Mucosa of rectum (tissue), 2 donors: ENCODE results near the gene NINJ1.
A peak's percentile ranks its signal among the peaks of the same experiment; 100 is the strongest.

Experiments used
- H3K27ac ChIP-seq, 2 donors: one replicate each; pipeline ENCODE4 v1.7.0; 2013; ENCODE audit warnings: inconsistent platforms in 2 of 2, low read depth in 2 of 2, low read length in 2 of 2
- H3K27me3 ChIP-seq, 2 donors: one replicate each; pipeline ENCODE4 v1.7.0; 2013; ENCODE audit warnings: low read length in 2 of 2; ENCODE audit not compliant: control insufficient read depth in 2 of 2, insufficient read depth in 2 of 2
- H3K36me3 ChIP-seq, 2 donors: one replicate each; pipeline ENCODE4 v1.7.0; 2013; ENCODE audit warnings: low read length in 2 of 2; ENCODE audit not compliant: control insufficient read depth in 2 of 2, insufficient read depth in 2 of 2
- H3K4me1 ChIP-seq, 2 donors: one replicate each; pipeline ENCODE4 v1.7.0; 2013; ENCODE audit warnings: low read length in 2 of 2, mild to moderate bottlenecking in 1 of 2; ENCODE audit not compliant: control insufficient read depth in 2 of 2, insufficient read depth in 2 of 2
- H3K4me3 ChIP-seq, 2 donors: one replicate each; pipeline ENCODE4 v1.7.0; 2013; ENCODE audit warnings: low read length in 2 of 2
- H3K9ac ChIP-seq, 2 donors: one replicate each; pipeline ENCODE4 v1.7.0; 2013; ENCODE audit warnings: low read length in 2 of 2, low read depth in 1 of 2, mild to moderate bottlenecking in 1 of 2
- H3K9me3 ChIP-seq, 2 donors: one replicate each; pipeline ENCODE4 v1.7.0; 2013; ENCODE audit warnings: low read length in 2 of 2; ENCODE audit not compliant: control insufficient read depth in 2 of 2
- donor health status: healthy.
- donor health status: Normal muscosa, but diverticular disease.

The NINJ1 gene

GRCh38 chr9:93134015-93134739, at the start of gene NINJ1:
TSS of gene NINJ1 (minus strand) at chr9:93134251. CDS start at chr9:93134217, 34 bp downstream.
- H3K9me3 ChIP-seq = no peaks in the 10 kb centered on the region
- peak within 1 kb of the TSS; percentile 94 for H3K27ac ChIP-seq
- peaks cover 39 to 43% of the 10 kb centered on the region in 2 donors for H3K4me1 ChIP-seq
- no peaks in the 10 kb centered on the region for H3K27me3 ChIP-seq
- peak within 1 kb of the TSS; percentile 91 to 95 for H3K9ac ChIP-seq
- no peaks in the 10 kb centered on the region for H3K36me3 ChIP-seq
- H3K4me3 ChIP-seq = peak within 1 kb of the TSS; percentile 83 to 85

- Histone ChIP-seq H3K9me3 (no peaks in the 10 kb centered on the region), H3K36me3 (no peaks in the 10 kb centered on the region), H3K27me3 (peaks cover 3 to 6% of the 10 kb centered on the region in 2 donors), H3K4me1 (peaks cover 26 to 34% of the 10 kb centered on the region in 2 donors), H3K4me3 (peak overlapping the region; percentile 67 to 72), H3K9ac (peak overlapping the region in 1 of 2 donors; percentile 65), H3K27ac (no peak overlapping the region)
Observed at GRCh38 chr9:93183131-93183662, 49.1 kb upstream of the NINJ1 start.

- Histone ChIP-seq H3K27me3 (peaks cover 3 to 6% of the 10 kb centered on the region in 2 donors), H3K27ac (no peak overlapping the region), H3K4me3 (no peak overlapping the region), H3K36me3 (no peaks in the 10 kb centered on the region), H3K9me3 (no peaks in the 10 kb centered on the region), H3K4me1 (peaks cover 21 to 28% of the 10 kb centered on the region in 2 donors), H3K9ac (no peak overlapping the region)
Observed at GRCh38 chr9:93182572-93182971, 48.5 kb upstream of the NINJ1 start.

GRCh38 chr9:93181672-93182435, 47.8 kb upstream of the NINJ1 start:
- Histone ChIP-seq H3K9me3 (no peaks in the 10 kb centered on the region), H3K27me3 (peaks cover 3 to 6% of the 10 kb centered on the region in 2 donors), H3K27ac (no peak overlapping the region), H3K4me3 (no peak overlapping the region), H3K9ac (no peak overlapping the region), H3K4me1 (peaks cover 18 to 21% of the 10 kb centered on the region in 2 donors), H3K36me3 (no peaks in the 10 kb centered on the region)

- Histone ChIP-seq H3K9me3 (no peaks in the 10 kb centered on the region), H3K36me3 (no peaks in the 10 kb centered on the region), H3K4me3 (no peak overlapping the region), H3K27ac (no peak overlapping the region), H3K9ac (no peak overlapping the region), H3K4me1 (peaks cover 12 to 14% of the 10 kb centered on the region in 2 donors), H3K27me3 (peaks cover 3 to 6% of the 10 kb centered on the region in 2 donors)
Observed at GRCh38 chr9:93180938-93181337, 46.9 kb upstream of the NINJ1 start.

- peaks cover 3 to 8% of the 10 kb centered on the region in 2 donors for H3K27me3 ChIP-seq
- H3K27ac ChIP-seq = no peak overlapping the region
- H3K36me3 ChIP-seq = no peaks in the 10 kb centered on the region
- no peak overlapping the region for H3K9ac ChIP-seq
- H3K4me3 ChIP-seq = no peak overlapping the region
- H3K9me3 ChIP-seq = no peaks in the 10 kb centered on the region
- peaks cover 6 to 10% of the 10 kb centered on the region in 2 donors for H3K4me1 ChIP-seq
Observed at GRCh38 chr9:93178851-93179786, 45.1 kb upstream of the NINJ1 start.

- peaks cover 0 to 3% of the 10 kb centered on the region in 2 donors for H3K27me3 ChIP-seq
- no peak overlapping the region for H3K9ac ChIP-seq
- no peak overlapping the region for H3K27ac ChIP-seq
- H3K4me1 ChIP-seq = peaks cover 0 to 8% of the 10 kb centered on the region in 2 donors
- H3K36me3 ChIP-seq = no peaks in the 10 kb centered on the region
- H3K4me3 ChIP-seq = no peak overlapping the region
- H3K9me3 ChIP-seq = no peaks in the 10 kb centered on the region
Observed at GRCh38 chr9:93177676-93178075, 43.6 kb upstream of the NINJ1 start.

GRCh38 chr9:93174976-93175375, 40.9 kb upstream of the NINJ1 start:
- Histone ChIP-seq H3K4me3 (no peak overlapping the region), H3K27ac (no peak overlapping the region), H3K36me3 (no peaks in the 10 kb centered on the region), H3K4me1 (peaks cover 0 to 2% of the 10 kb centered on the region in 2 donors), H3K27me3 (peaks cover 0 to 2% of the 10 kb centered on the region in 2 donors), H3K9ac (no peak overlapping the region), H3K9me3 (no peaks in the 10 kb centered on the region)

- Histone ChIP-seq H3K4me1 (peaks cover 0 to 2% of the 10 kb centered on the region in 2 donors), H3K4me3 (no peak overlapping the region), H3K9me3 (no peaks in the 10 kb centered on the region), H3K9ac (no peak overlapping the region), H3K27ac (no peak overlapping the region), H3K36me3 (no peaks in the 10 kb centered on the region), H3K27me3 (peaks cover 0 to 2% of the 10 kb centered on the region in 2 donors)
Observed at GRCh38 chr9:93173365-93174051, 39.5 kb upstream of the NINJ1 start.
